Measurements from ENCODE around the gene SIPA1L3.

GRCh38 chr19:38082256-38083118 lies 175.5 kb downstream of the SIPA1L3 start:
- TF ChIP-seq ZNF70 (CRISPR knock-in tag; IDR thresholded peaks at IDR 0.05) (no peak), PATZ1 (CRISPR knock-in tag; IDR thresholded peaks at IDR 0.05; ENCODE audit: borderline replicate concordance) (no peak), POU6F1 (CRISPR knock-in tag; IDR thresholded peaks at IDR 0.05; ENCODE audit: borderline replicate concordance, low read depth) (no peak)
